Stomach (tissue), 4 donors: ENCODE measurements around the gene YBX1.

ENCODE experiments used
- CTCF ChIP-seq, 7 experiments: fragments of 450-650 bp in 4 of 7; fragments of 200-600 bp in 3 of 7; sonication (generic) in 3 of 7; IDR thresholded peaks; one replicate each; pipeline ENCODE4 v1.5.1; 2016 to 2019; ENCODE audit warnings: antibody characterized with exemption in 7 of 7, control low read depth in 2 of 7, mild to moderate bottlenecking in 1 of 7
- POLR2A ChIP-seq, 4 donors: fragments of 450-650 bp; IDR thresholded peaks; one replicate each; pipeline ENCODE4 v1.6.1; 2016; ENCODE audit warnings: antibody characterized with exemption in 4 of 4, control low read depth in 2 of 4, mild to moderate bottlenecking in 1 of 4, moderate library complexity in 1 of 4

GRCh38 chr1:42676534-42677087 is 5.6 kb upstream of the YBX1 start:
- TF ChIP-seq CTCF (IDR thresholded peaks at IDR 0.05), result no peak
- no peak for TF ChIP-seq POLR2A (IDR thresholded peaks at IDR 0.05)
